ENCODE measurements around the gene EXOC1L.

EXOC1L gene, protein sequence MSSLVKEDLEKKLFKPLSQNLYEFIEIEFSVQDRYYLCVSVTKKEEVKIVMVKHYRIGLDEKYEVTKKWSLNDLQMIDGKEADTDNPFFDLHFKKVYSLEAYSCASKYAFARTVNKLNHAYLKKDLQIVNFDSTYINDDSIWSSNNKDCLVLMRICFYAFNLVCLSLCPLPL

DNA sequence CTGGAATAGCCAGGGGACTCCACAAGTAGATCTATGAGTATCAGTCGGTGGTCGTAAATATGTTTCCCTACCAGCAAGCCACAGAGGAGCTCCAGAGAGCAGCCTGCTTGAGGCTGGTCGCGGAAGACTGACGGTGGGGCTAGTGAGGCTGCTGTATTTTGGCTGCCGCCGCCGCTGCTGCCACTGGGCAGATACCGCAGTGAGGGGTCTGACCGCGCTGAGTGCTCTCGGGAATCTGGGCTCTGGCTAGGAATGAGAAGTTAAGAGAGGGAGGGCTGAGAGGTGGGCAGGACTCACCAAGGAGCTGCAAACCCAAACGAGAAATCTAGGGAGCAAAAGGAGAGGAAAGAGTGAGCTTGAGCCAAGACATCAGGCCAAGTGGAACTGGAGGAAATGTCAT is at the start of gene EXOC1L:
TSS of gene EXOC1L (plus strand) at position 157 of the 400 bp plus-strand sequence. CDS start at position 394, 237 bp downstream.
- 0 out of 2 replicates have a peak, but pooled peaks cover 4% of the 10 kb centered on the region for H3K4me1 ChIP-seq (ENCODE audit: control insufficient read depth, low read length)
- no peak within 1 kb of the TSS for H3K4me3 ChIP-seq (ENCODE audit: low read length)

DNA sequence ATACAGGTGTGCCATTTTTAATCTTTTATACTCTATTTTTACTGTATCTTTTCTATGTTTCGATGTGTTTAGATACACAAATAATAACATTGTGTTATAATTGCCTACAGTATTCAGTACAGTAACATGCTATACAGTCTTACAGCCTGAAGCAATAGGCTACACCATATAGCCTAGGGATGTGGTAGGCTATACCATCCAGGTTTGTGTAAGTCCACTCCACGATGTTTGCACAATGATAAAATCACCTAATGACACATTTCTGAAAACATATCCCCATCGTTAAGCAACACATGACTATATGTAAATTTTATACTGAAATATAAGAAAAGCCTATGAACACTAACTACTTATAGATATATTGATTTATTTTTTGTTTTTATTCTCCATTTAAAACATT is 48.9 kb upstream of the EXOC1L start:
- Histone ChIP-seq H3K36me3 (ENCODE audit: control insufficient read depth, low read length) (no peaks in the 10 kb centered on the region), H3K9me3 (ENCODE audit: control insufficient read depth, insufficient read depth, low read length) (no peaks in the 10 kb centered on the region), H3K27me3 (ENCODE audit: control insufficient read depth, low read length) (no peaks in the 10 kb centered on the region), H3K4me3 (ENCODE audit: low read length) (no peak overlapping the region), H3K27ac (ENCODE audit: low read depth, low read length) (no peak overlapping the region), H3F3A (ENCODE audit: control insufficient read depth, insufficient read depth) (no peaks in the 10 kb centered on the region), H3K79me2 (ENCODE audit: control insufficient read depth, low read length) (no peaks in the 10 kb centered on the region), H3K9me2 (replicated peaks; ENCODE audit: control insufficient read depth, low read length) (no peaks in the 10 kb centered on the region), H3K4me1 (ENCODE audit: control insufficient read depth, low read length) (no peaks in the 10 kb centered on the region), H3K4me2 (ENCODE audit: low read length) (no peak overlapping the region), H4K20me1 (ENCODE audit: control insufficient read depth, insufficient read depth, low read depth, low read length) (no peaks in the 10 kb centered on the region)
- TF ChIP-seq, protein P1, sequence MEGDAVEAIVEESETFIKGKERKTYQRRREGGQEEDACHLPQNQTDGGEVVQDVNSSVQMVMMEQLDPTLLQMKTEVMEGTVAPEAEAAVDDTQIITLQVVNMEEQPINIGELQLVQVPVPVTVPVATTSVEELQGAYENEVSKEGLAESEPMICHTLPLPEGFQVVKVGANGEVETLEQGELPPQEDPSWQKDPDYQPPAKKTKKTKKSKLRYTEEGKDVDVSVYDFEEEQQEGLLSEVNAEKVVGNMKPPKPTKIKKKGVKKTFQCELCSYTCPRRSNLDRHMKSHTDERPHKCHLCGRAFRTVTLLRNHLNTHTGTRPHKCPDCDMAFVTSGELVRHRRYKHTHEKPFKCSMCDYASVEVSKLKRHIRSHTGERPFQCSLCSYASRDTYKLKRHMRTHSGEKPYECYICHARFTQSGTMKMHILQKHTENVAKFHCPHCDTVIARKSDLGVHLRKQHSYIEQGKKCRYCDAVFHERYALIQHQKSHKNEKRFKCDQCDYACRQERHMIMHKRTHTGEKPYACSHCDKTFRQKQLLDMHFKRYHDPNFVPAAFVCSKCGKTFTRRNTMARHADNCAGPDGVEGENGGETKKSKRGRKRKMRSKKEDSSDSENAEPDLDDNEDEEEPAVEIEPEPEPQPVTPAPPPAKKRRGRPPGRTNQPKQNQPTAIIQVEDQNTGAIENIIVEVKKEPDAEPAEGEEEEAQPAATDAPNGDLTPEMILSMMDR (IDR thresholded peaks at IDR 0.05; ENCODE audit: low read depth, low read length, poor library complexity, severe bottlenecking): no peak
- no peak for TF ChIP-seq EZH2phosphoT487 (IDR thresholded peaks at IDR 0.05; ENCODE audit: borderline replicate concordance, low read length)

More for the DNA sequence above, at the start of gene EXOC1L:
- Histone ChIP-seq H3K9me3 (ENCODE audit: control insufficient read depth, insufficient read depth, low read length) (peaks cover 7% of the 10 kb centered on the region; the same call in 1 of the 2 replicates), H3K4me2 (ENCODE audit: low read length) (no peak within 1 kb of the TSS), H3K27ac (ENCODE audit: low read depth, low read length) (no peak within 1 kb of the TSS), H4K20me1 (ENCODE audit: control insufficient read depth, insufficient read depth, low read depth, low read length) (no peaks in the 10 kb centered on the region), H3K79me2 (ENCODE audit: control insufficient read depth, low read length) (no peaks in the 10 kb centered on the region), H3K9me2 (replicated peaks; ENCODE audit: control insufficient read depth, low read length) (no peaks in the 10 kb centered on the region), H3F3A (ENCODE audit: control insufficient read depth, insufficient read depth) (no peaks in the 10 kb centered on the region), H3K27me3 (ENCODE audit: control insufficient read depth, low read length) (no peaks in the 10 kb centered on the region), H3K36me3 (ENCODE audit: control insufficient read depth, low read length) (no peaks in the 10 kb centered on the region)
- no peak for TF ChIP-seq EZH2phosphoT487 (IDR thresholded peaks at IDR 0.05; ENCODE audit: borderline replicate concordance, low read length)
- TF ChIP-seq, protein P1 (IDR thresholded peaks at IDR 0.05; ENCODE audit: low read depth, low read length, poor library complexity, severe bottlenecking): no peak

DNA sequence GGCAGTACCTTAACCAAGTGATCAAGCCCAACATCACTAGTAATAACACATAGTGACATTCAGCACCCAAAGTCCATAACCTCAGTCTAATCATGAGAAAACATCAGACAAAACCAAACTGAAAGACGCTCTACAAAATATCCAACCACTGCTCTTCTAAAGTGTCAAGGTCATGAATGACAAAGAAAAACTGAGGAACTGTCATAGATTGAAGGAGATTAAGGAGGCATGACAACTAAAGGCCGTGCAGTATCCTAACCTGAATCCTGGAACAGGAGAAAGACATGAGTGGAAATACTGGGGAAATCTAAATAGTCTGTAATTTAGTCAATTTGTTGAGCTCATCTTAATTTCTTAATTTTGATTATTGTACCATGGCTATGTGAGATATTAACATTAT is 38.2 kb upstream of the EXOC1L start:
- no peaks in the 10 kb centered on the region for H3K9me2 ChIP-seq (replicated peaks; ENCODE audit: control insufficient read depth, low read length)
- TF ChIP-seq, protein P1 (IDR thresholded peaks at IDR 0.05; ENCODE audit: low read depth, low read length, poor library complexity, severe bottlenecking): no peak
- TF ChIP-seq EZH2phosphoT487 (IDR thresholded peaks at IDR 0.05; ENCODE audit: borderline replicate concordance, low read length): no peak
- H3K27me3 ChIP-seq (ENCODE audit: control insufficient read depth, low read length): no peaks in the 10 kb centered on the region
- no peaks in the 10 kb centered on the region for H3K9me3 ChIP-seq (ENCODE audit: control insufficient read depth, insufficient read depth, low read length)
- H3K4me2 ChIP-seq (ENCODE audit: low read length): no peak overlapping the region
- H3K36me3 ChIP-seq (ENCODE audit: control insufficient read depth, low read length): no peaks in the 10 kb centered on the region
- H3K27ac ChIP-seq (ENCODE audit: low read depth, low read length): no peak overlapping the region
- H4K20me1 ChIP-seq (ENCODE audit: control insufficient read depth, insufficient read depth, low read depth, low read length): no peaks in the 10 kb centered on the region
- H3K79me2 ChIP-seq (ENCODE audit: control insufficient read depth, low read length): no peaks in the 10 kb centered on the region
- no peaks in the 10 kb centered on the region for H3F3A ChIP-seq (ENCODE audit: control insufficient read depth, insufficient read depth)
- no peaks in the 10 kb centered on the region for H3K4me1 ChIP-seq (ENCODE audit: control insufficient read depth, low read length)
- no peak overlapping the region for H3K4me3 ChIP-seq (ENCODE audit: low read length)
